HepG2 (cell line): Measurements from ENCODE around the gene KRTAP5-6. TPM values are rescaled to one million over a fixed set of nuclear protein-coding genes. Genes with fewer than 3 reads are reported as not detected.

ENCODE experiments used
- CBFB ChIP-seq: sonication (generic); formaldehyde crosslinking; IDR thresholded peaks from 2 replicates; pipeline ENCODE4 v1.4.0; 2020; ENCODE audit warnings: missing genetic modification reagents
- FOXA3 ChIP-seq: IDR thresholded peaks from 2 replicates; pipeline ENCODE4 v1.6.1; 2016; ENCODE audit warnings: missing genetic modification reagents, missing compliant biosample characterization
- HOXA3 ChIP-seq: sonication (generic); formaldehyde crosslinking; IDR thresholded peaks from 2 replicates; pipeline ENCODE4 v1.5.0; 2020; ENCODE audit warnings: missing genetic modification reagents
- KLF6 ChIP-seq: IDR thresholded peaks from 2 replicates; pipeline ENCODE4 v1.8.0; 2016; ENCODE audit warnings: missing biosample characterization, missing genetic modification reagents
- MTA1 ChIP-seq: sonication (generic); formaldehyde crosslinking; IDR thresholded peaks from 2 replicates; pipeline ENCODE4 v1.4.0; 2020; ENCODE audit warnings: missing genetic modification reagents, mild to moderate bottlenecking, borderline replicate concordance
- POLR2AphosphoS2 ChIP-seq: IDR thresholded peaks from 2 replicates; pipeline ENCODE4 v1.6.1; 2011; ENCODE audit warnings: low read depth, low read length, improper control_type of control experiment
- RELA ChIP-seq: sonication (generic); formaldehyde crosslinking; IDR thresholded peaks from 2 replicates; pipeline ENCODE4 v1.4.0; 2020; ENCODE audit warnings: missing genetic modification reagents
- TFDP1 ChIP-seq: IDR thresholded peaks from 2 replicates; pipeline ENCODE4 v1.6.1; 2016; ENCODE audit warnings: missing compliant biosample characterization, missing genetic modification reagents, borderline replicate concordance
- ZBTB10 ChIP-seq: sonication (generic); formaldehyde crosslinking; IDR thresholded peaks from 2 replicates; pipeline ENCODE4 v1.4.0; 2020; ENCODE audit warnings: missing genetic modification reagents, borderline replicate concordance
- ZBTB7A ChIP-seq: sonication (generic); formaldehyde crosslinking; IDR thresholded peaks from 2 replicates; pipeline ENCODE4 v1.8.0; 2022; ENCODE audit warnings: mild to moderate bottlenecking, missing genetic modification reagents
- ZNF224 ChIP-seq: sonication (generic); formaldehyde crosslinking; IDR thresholded peaks from 2 replicates; pipeline ENCODE4 v1.5.0; 2020; ENCODE audit warnings: mild to moderate bottlenecking, missing genetic modification reagents
- ZNF230 ChIP-seq: sonication (generic); formaldehyde crosslinking; IDR thresholded peaks from 2 replicates; pipeline ENCODE4 v1.4.0; 2020; ENCODE audit warnings: mild to moderate bottlenecking, missing genetic modification reagents
- ZNF234 ChIP-seq: sonication (generic); formaldehyde crosslinking; conservative IDR thresholded peaks from 2 replicates; pipeline ENCODE4 v1.5.1; 2020; ENCODE audit warnings: mild to moderate bottlenecking, missing genetic modification reagents
- ZNF574 ChIP-seq: sonication (generic); formaldehyde crosslinking; IDR thresholded peaks from 2 replicates; pipeline ENCODE4 v1.4.0; 2020; ENCODE audit warnings: missing genetic modification reagents
- ZNF589 ChIP-seq: sonication (generic); formaldehyde crosslinking; conservative IDR thresholded peaks from 2 replicates; pipeline ENCODE4 v1.8.0; 2022; ENCODE audit warnings: mild to moderate bottlenecking, moderate library complexity, missing genetic modification reagents
- ZNF652 ChIP-seq: IDR thresholded peaks from 2 replicates; pipeline ENCODE4 v1.6.1; 2016; ENCODE audit warnings: low read depth, borderline replicate concordance
- ZNF792 ChIP-seq: IDR thresholded peaks from 2 replicates; pipeline ENCODE4 v1.6.1; 2016
- ZNF816 ChIP-seq: sonication (generic); formaldehyde crosslinking; IDR thresholded peaks from 2 replicates; pipeline ENCODE4 v1.8.0; 2022; ENCODE audit warnings: missing genetic modification reagents, mild to moderate bottlenecking, borderline replicate concordance
- polyA plus RNA-seq, 8 experiments: library from polyadenylated mRNA; depleted of rRNA in 3 of 8; stranded (reverse) in 7 of 8; unstranded in 1 of 8; fragments of >200 nt; fragmentation: Illumina TruSeq in 4 of 8; extraction: Trizol in 4 of 8; gene quantifications; 2 replicates each; pipeline versions ENCODE4 v1.2.1 to v1.2.3, GENCODE V29; 2011 to 2016; ENCODE audit warnings: low read depth in 4 of 8, missing spikeins in 1 of 8, mixed read lengths in 1 of 8; ENCODE audit not compliant: insufficient read depth in 1 of 8
- total RNA-seq, 5 experiments: library from RNA; depleted of rRNA; stranded (reverse); fragments of >200 nt; fragmentation: Illumina TruSeq; extraction: Trizol; gene quantifications; 2 replicates each; pipeline ENCODE4 v1.2.3, GENCODE V29; 2016; ENCODE audit warnings: low read depth in 1 of 5

The KRTAP5-6 gene
- total and polyA plus RNA-seq, 2 of the 13 experiments (the other 11 are each of a cell fraction or from before 2014, with no cell fraction given): not detected

- TF ChIP-seq RELA: no peak
- no peak for TF ChIP-seq ZNF230 (CRISPR knock-in tag)
- TF ChIP-seq KLF6 (CRISPR knock-in tag): peak; percentile 60; the same call in 1 of the 2 replicates
- TF ChIP-seq MTA1: no peak
- peak; percentile 55; the same call in 1 of the 2 replicates for TF ChIP-seq ZBTB10 (CRISPR knock-in tag)
- no peak for TF ChIP-seq ZNF652 (CRISPR knock-in tag)
- no peak for TF ChIP-seq ZNF234 (CRISPR knock-in tag)
- peak; percentile 46; the same call in 1 of the 2 replicates for TF ChIP-seq ZBTB7A
- TF ChIP-seq ZNF816 (CRISPR knock-in tag): no peak
- peak; percentile 53; the same call in 1 of the 2 replicates for TF ChIP-seq TFDP1 (CRISPR knock-in tag)
- TF ChIP-seq ZNF589 (CRISPR knock-in tag): no peak
- TF ChIP-seq HOXA3 (CRISPR knock-in tag): peak; percentile 43
- 0 out of 2 replicates have a peak, but pooled peaks have one; percentile 35 for TF ChIP-seq ZNF792 (CRISPR knock-in tag)
- TF ChIP-seq ZNF574 (CRISPR knock-in tag): peak; percentile 48
- 0 out of 2 replicates have a peak, but pooled peaks have one; percentile 35 for TF ChIP-seq CBFB
- TF ChIP-seq POLR2AphosphoS2: no peak
- TF ChIP-seq ZNF224: 0 out of 2 replicates have a peak, but pooled peaks have one; percentile 36
- TF ChIP-seq FOXA3: peak; percentile 45
Measured at GRCh38 chr11:1694064-1694845, 2.7 kb upstream of the KRTAP5-6 start (continued).
